KOPT-K1 (cell line): ENCODE data around the gene TLK1.
"Not testable (repeated sequence)": the region's sequence is repeated elsewhere in the genome, so short reads cannot be mapped to it uniquely, and the experiment has no call there.

Source experiments
- H3K27ac ChIP-seq: fragments of 200-600 bp; sonication (generic); 2 replicates; pipeline ENCODE4 v1.5.1; 2016; ENCODE audit warnings: antibody characterized with exemption, mild to moderate bottlenecking, low read depth, low read length; ENCODE audit not compliant: poor library complexity, severe bottlenecking
- H3K36me3 ChIP-seq: fragments of 200-600 bp; sonication (generic); 2 replicates; pipeline ENCODE4 v1.5.1; 2017; ENCODE audit warnings: antibody characterized with exemption, mild to moderate bottlenecking, low read length, moderate library complexity; ENCODE audit not compliant: insufficient read depth
- H3K9me3 ChIP-seq: fragments of 200-600 bp; sonication (generic); 2 replicates; pipeline ENCODE4 v1.5.1; 2017; ENCODE audit warnings: antibody characterized with exemption, low read length, mild to moderate bottlenecking; ENCODE audit not compliant: insufficient read depth, poor library complexity, severe bottlenecking

TLK1 gene

DNA sequence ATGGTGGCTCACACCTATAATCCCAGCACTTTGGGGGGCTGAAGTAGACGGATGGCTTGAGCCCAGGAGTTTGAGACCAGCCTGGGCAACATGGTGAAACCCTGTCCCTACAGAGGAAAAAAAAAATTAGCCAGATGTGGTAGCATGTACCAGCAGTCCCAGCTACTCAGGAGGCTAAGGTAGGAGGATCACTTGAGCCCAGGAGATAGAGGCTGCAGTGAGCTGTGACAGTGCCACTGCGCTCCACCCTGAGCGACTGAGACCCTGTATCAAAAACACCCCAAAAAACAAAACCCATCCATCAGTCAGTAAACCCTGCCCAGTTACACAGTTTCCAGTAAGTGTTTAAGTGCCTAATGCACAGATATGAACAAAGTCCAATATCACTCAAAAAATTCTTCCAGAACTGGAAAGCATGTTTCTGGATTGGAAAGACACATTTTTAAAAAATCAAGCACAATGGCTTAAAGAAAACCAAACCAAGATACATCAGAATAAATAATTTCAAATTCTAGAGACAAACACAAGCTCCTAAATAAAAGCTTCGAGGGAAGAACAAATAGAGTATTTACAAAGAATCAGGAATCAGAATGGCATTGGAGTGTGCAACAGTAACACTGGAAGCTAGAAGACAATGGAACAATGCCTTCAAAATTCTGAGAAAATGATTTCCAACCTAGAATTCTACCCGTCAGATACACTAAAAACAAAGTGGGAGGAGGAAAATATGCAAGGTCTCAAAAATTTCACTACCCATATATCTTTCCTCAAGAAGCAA, 72.4 kb downstream of the TLK1 start:
- Histone ChIP-seq H3K27ac (peak overlapping the region; percentile 39), H3K9me3 (no peaks in the 10 kb centered on the region), H3K36me3 (no peaks in the 10 kb centered on the region; the same call in 1 of the 2 replicates)

DNA sequence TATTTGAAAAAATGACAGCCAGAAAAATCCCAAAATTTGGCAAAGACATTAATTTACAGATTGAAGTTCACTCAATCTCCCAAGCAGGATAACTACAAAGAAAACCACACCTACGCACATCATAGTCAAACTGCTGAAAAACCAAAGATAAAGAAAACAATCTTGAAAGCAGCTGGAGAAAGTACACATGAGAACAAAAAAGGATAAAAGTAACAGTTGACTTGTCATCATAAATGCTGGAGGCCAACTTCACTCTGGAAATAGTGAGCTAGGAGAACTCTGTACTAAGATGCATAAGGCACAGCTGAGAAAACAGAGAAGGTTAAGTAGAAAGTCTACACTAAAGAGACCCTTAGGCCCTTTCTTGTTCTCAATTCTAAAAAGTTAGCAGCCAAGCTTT, 73.1 kb downstream of the TLK1 start:
- H3K27ac ChIP-seq: peak overlapping the region; percentile 41

DNA sequence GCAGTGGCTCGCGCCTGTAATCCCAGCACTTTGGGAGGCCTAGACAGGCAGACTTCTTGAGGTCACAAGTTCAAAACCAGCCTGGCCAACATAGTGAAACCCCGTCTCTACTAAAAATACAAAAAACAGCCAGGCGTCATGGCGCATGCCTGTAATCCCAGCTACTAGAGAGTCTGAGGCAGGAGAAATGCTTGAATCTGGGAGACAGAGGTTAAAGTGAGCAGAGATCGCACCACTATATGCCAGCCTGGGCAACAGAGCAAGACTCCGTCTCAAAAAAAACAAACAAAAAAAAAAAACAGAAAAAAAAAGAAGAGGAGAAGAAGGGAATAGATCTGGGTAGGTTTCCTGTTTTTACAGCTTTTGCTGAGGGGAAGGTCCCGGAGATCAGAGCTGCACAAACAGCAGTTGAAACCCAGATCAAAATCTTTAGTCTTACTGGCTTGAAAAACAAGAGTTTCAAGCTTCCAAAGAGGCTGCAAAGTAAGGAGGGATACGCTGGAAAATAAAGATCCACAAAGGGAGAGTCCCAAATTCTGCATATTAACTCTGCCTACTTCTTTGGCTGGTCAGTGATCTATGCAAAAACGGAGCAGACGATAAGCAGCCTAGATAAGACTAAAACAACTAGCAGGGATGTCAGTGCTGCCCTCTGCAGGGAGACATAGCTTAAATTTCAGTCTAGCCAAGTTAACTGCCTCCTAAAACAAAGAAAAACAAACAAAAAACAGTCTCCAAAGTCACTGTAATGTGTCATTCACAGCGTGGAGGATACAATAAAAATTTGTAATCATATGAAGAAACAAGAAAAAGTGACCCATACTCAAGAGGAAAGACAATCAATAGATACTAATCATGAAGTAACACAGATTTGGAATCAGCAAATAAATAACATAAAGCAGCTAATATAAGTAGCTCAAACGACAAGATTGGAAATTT, 74.1 kb downstream of the TLK1 start:
- no peaks in the 10 kb centered on the region for H3K9me3 ChIP-seq
- peak overlapping the region; percentile 41 for H3K27ac ChIP-seq
- H3K36me3 ChIP-seq: peaks cover 3% of the 10 kb centered on the region; the same call in 1 of the 2 replicates

More for the DNA sequence above, 73.1 kb downstream of the TLK1 start:
- Histone ChIP-seq H3K9me3 (no peaks in the 10 kb centered on the region), H3K36me3 (no peaks in the 10 kb centered on the region; the same call in 1 of the 2 replicates)

DNA sequence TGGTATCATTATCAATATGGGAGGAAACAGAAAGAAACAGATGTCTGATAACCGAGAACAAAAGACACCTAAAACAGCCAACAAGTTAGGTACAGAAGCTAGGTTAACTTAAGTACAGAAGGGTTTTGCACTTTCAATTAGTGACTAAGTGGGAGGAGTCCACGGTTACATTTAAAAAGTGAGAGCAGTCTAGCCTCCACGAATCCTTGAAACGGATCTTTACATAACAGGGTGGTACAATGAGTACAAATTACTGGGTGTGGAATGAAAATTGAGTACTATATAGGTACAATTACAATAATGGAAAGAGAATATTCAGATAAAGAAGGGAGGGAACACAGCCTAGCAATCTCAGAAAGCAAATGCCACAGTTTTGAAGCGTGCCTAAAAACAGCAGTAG, 76.6 kb downstream of the TLK1 start:
- peaks cover 20% of the 10 kb centered on the region for H3K36me3 ChIP-seq
- no peak overlapping the region for H3K27ac ChIP-seq

DNA sequence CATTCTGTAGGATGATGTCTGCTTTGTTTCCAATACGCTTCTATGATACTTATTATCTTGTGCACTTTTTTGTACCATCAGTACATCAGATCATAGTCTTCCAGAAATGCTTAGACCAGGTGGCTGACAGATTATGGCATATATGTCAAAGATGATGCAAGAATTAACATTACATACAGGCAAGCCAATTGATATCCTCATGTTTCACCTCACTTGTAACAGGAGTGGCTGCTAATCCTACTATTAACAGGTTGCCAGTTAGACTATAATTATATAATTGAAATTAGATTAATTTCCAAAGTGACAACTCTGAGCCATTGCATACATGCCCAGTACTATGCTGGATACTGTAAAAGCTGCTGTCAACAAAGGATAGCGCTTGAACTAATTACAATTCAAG, 77.2 kb downstream of the TLK1 start:
- Histone ChIP-seq H3K27ac (no peak overlapping the region), H3K36me3 (peaks cover 26% of the 10 kb centered on the region), H3K9me3 (no peaks in the 10 kb centered on the region)

More for the DNA sequence above, 76.6 kb downstream of the TLK1 start:
- H3K9me3 ChIP-seq: no peaks in the 10 kb centered on the region

DNA sequence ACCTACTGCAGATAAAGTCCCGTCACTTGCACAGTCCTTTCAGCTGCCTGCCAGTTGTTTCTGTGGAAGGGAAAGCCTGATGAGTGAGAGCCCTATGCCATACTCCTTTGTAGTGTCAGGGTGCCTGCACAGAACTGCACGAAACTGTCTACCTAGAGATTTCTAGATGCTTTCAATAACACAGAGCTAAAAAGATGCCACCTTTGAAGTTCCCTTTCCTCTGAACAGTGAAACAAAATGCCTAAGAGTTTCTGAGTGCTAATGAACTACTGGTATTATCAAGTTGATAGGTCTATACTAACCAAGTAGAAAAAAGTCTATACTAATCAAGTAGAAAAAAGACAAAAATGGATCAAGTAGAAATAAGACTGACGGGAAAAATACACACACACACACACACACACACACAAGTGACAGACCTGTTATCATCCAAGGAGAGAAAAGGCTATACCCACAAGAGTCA, 79.0 kb downstream of the TLK1 start:
- Histone ChIP-seq H3K36me3 (peaks cover 44% of the 10 kb centered on the region), H3K27ac (no peak overlapping the region), H3K9me3 (peaks cover 3% of the 10 kb centered on the region)

DNA sequence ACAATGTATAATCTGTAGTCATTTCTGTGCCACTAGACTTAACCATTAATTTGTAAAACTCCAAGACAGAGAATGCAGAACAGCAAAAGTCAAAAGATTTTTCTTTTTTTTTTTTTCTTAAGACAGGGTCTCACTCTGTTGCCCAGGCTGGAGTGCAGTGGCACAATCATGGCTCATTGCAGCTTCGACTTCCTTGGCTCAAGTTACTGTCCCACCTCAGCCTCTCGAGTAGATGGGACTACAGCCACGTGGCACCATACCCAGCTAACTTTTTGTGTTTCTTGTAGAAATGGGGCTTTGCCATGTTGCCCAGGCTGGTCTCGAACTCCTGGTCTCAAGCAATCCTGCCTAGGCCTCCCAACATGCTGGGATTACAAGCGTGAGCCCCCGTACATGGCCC, 80.1 kb downstream of the TLK1 start:
- Histone ChIP-seq H3K36me3 (peaks cover 45% of the 10 kb centered on the region), H3K9me3 (peaks cover 3% of the 10 kb centered on the region), H3K27ac (no peak overlapping the region)

DNA sequence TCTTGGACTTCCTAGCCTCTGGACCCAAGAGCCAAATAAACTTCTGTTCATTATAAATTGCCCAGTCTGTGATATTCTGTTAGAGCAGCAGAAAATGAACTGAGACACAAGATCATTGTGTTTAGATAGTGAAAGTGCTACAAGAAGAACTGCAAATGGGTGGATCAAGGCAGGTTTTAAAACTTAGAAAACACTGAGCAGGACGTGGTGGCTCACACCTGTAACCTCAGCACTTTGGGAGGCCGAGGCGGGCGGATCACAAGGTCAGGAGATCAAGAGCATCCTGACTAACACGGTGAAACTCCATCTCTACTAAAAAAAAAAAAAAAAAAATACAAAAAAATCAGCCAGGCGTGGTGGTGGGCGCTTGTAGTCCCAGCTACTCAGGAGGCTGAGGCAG, 84.3 kb downstream of the TLK1 start:
- peaks cover 68% of the 10 kb centered on the region for H3K36me3 ChIP-seq
- H3K9me3 ChIP-seq, H3K27ac ChIP-seq: not testable (repeated sequence)

DNA sequence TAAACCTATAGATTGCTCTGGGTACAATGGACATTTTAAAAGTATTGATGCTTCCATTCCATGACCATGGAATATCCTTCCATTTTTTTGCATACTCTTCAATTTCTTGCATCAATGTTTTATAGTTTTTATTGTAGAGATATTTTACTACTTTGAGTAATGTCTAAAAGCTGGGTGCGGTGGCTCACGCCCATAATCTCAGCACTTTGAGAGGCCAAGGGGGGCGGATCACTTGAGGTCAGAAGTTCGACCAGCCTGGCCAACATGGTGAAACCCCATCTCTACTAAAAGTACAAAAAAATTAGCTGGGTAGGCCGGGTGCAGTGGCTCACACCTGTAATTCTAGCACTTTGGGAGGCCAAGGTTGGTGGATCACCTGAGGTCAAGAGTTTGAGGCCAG, 88.5 kb downstream of the TLK1 start:
- peaks cover 40% of the 10 kb centered on the region for H3K36me3 ChIP-seq
- no peak overlapping the region for H3K27ac ChIP-seq
- H3K9me3 ChIP-seq: no peaks in the 10 kb centered on the region

DNA sequence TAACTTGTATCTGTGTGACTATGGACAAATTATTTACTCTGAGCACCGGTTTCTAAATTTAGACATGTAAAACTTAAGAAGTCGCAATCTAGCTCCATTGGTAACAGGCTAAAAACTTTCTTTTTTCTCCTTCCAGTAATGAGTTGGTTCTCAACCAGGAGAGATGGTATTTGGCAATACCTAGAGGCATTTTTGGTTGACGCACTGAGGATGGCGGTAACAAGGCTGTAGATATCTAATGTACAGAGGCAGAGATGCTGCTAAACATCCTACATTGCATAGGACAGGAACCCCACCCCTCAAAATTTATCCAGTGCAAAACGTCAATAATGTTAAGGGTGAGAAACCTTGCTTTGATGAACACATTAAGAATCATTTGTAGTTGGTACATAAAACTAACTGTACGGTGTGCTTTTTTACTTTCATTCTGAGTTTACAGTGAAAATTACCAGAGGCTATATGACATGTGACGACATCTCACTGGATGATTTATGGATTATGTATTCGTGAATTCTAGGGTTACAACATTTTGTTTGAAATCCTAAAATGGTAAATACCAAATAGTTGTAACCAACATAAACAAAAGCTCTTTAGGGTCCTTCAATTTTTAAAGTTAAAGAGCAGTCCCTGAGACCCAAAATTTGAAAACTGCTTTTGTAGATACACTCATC, 91.3 kb downstream of the TLK1 start:
- H3K36me3 ChIP-seq: peaks cover 33% of the 10 kb centered on the region
- H3K27ac ChIP-seq: no peak overlapping the region
- no peaks in the 10 kb centered on the region for H3K9me3 ChIP-seq

DNA sequence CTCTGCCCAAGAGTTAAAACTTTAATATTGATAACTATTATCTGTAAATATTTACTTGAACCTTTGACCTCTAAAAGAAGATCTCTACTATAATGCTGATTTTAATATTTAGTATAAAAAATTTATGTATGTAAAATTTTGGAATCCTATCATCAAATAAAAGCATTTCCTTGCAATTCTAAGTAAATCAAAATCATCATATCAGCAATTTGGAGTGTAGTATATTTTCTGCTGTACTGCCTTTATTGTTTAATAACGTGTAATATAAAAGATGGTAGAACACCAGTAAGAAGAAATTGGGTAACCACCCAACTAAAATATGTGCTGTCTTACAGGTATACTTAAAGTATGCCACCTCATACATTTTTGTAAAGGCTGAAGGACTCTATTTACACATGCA, 94.6 kb downstream of the TLK1 start:
- no peak overlapping the region for H3K27ac ChIP-seq
- H3K36me3 ChIP-seq: peaks cover 6% of the 10 kb centered on the region; the same call in 1 of the 2 replicates
- no peaks in the 10 kb centered on the region for H3K9me3 ChIP-seq

DNA sequence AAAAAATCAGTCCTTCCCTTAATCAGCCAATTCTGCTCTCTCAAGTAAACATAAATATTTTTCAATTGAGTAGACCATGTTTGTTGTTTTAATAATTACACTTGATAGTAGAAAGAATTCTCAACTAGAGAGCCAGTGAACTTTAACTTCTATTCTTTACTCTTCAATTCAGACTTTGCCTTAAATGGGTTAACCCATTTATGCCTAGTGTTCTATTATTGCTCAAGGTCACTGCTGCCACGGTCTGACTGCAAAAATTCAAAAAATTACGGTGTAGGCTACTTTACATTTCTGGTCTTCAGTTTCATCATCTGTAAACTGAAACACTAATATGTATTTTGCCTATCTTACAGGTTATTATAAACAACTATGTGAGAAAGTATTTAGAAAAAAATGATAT, 103.1 kb downstream of the TLK1 start:
- peaks cover 70% of the 10 kb centered on the region for H3K36me3 ChIP-seq
- H3K27ac ChIP-seq: no peak overlapping the region
- no peaks in the 10 kb centered on the region for H3K9me3 ChIP-seq

DNA sequence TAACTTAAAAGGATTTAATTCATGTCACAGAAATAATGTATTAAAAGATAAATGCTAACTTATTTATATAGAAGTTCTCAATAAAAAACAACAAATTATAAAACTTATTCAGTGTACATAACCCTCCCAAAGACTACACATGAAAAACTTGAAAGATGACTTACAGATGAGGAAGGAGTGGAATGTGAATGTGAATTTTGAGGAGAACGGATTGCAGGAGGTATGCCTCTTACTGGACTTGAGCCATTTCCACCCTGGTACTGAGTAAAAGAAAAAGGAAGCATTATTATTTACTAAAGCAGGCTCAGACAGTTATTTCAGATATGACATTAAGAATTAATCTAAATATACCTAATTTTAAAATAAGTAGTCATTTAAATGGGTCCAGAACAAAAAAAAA, 104.4 kb downstream of the TLK1 start:
- Histone ChIP-seq H3K27ac (no peak overlapping the region), H3K36me3 (peaks cover 83% of the 10 kb centered on the region), H3K9me3 (no peaks in the 10 kb centered on the region)

DNA sequence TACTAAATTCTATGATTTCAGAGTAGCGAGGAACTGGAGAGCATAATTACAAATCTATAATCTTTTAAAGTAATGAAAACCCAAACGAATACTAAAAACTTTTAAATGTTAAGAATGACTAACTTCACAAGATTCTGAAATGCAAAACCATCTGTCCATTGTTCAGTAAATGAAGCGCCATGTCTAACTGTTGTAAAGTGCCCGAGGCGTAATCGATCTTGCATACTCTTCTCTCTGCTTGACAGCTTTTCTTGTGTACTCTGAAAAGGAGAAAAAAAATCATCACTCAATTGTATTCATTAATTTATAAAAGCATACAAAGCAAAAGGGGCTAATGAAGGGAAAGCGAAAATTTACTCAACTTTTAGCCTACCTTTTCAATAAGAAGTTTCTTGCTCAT, 111.0 kb downstream of the TLK1 start:
- H3K36me3 ChIP-seq: peaks cover 98% of the 10 kb centered on the region
- H3K27ac ChIP-seq: no peak overlapping the region
- no peaks in the 10 kb centered on the region for H3K9me3 ChIP-seq

DNA sequence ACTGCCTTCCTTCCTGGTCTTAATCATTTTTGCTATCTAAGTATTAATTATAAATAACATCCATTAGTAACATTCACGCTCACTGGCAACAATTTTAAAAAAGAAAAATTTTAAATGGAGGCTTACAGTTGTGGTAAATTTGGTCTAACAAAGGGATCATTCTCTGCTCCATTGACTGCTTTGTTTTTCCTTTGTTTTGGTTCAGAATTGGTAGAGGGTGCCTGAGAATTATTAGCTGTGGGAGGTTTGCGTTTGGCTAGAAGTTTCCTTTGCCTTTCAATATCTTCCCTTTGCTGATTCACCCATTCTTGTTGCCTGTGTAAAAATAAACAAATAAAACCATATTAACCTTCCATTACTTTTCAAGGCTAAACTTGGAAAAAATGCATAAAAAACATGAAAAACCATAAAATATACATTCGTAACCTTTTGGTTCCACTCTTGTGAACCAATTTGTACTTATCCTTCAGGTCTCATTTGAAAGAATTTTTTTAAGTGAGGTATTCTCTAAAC, 114.6 kb downstream of the TLK1 start:
- H3K36me3 ChIP-seq: peaks cover 98% of the 10 kb centered on the region
- H3K9me3 ChIP-seq: no peaks in the 10 kb centered on the region
- H3K27ac ChIP-seq: no peak overlapping the region
